ENCODE data around the gene B4GALNT3. TPM values are rescaled to one million over a fixed set of nuclear protein-coding genes. Genes with fewer than 3 reads are reported as not detected.

Gene B4GALNT3
- total and polyA plus RNA-seq, 2 experiments from 2014 or later = 0.11 TPM; not detected in 1

GRCh38 chr12:544142-544541 lies 84.4 kb downstream of the B4GALNT3 start:
- Histone ChIP-seq H3K27ac (no peak overlapping the region), H4K20me1 (ENCODE audit: insufficient read depth) (no peaks in the 10 kb centered on the region), H3K27me3 (replicated peaks; ENCODE audit: insufficient read depth) (peaks cover 12% of the 10 kb centered on the region; the same call in 1 of the 2 replicates), H3K4me3 (no peak overlapping the region), H3K9ac (no peak overlapping the region), H2AFZ (no peak overlapping the region), H3K4me1 (ENCODE audit: insufficient read depth) (peaks cover 7% of the 10 kb centered on the region), H3K36me3 (ENCODE audit: low read depth) (no peaks in the 10 kb centered on the region), H3K79me2 (ENCODE audit: insufficient read depth) (no peaks in the 10 kb centered on the region), H3F3A (ENCODE audit: insufficient read depth) (peaks cover 4% of the 10 kb centered on the region; the same call in 1 of the 2 replicates), H3K9me2 (ENCODE audit: insufficient read depth) (no peaks in the 10 kb centered on the region), H3K4me2 (ENCODE audit: unreplicated experiment) (no peak overlapping the region), H3K9me3 (ENCODE audit: low read depth) (no peaks in the 10 kb centered on the region)
- TF ChIP-seq EZH2phosphoT487 (IDR thresholded peaks at IDR 0.05; ENCODE audit: insufficient read depth, low read depth) = no peak
- no peak for TF ChIP-seq EZH2 (IDR thresholded peaks at IDR 0.05; ENCODE audit: insufficient read depth, poor library complexity, severe bottlenecking)
- DNase-seq = no peak
- in situ Hi-C loops (cut with MboI) = no loop called here
- WGBS, 2 experiments (ENCODE audit: low coverage in 1 of 2, low lambda C conversion rate in 2 of 2, missing lambda C conversion rate in 2 of 2) = 76 to 81% methylated on average over 5 to 6 of the region's 8 CpGs

GRCh38 chr12:544941-545635 lies 85.3 kb downstream of the B4GALNT3 start:
- Histone ChIP-seq H3F3A (ENCODE audit: insufficient read depth) (no peaks in the 10 kb centered on the region), H3K9me2 (ENCODE audit: insufficient read depth) (no peaks in the 10 kb centered on the region), H3K9ac (no peak overlapping the region), H4K20me1 (ENCODE audit: insufficient read depth) (no peaks in the 10 kb centered on the region), H3K4me3 (no peak overlapping the region), H3K27me3 (replicated peaks; ENCODE audit: insufficient read depth) (peaks cover 12% of the 10 kb centered on the region; the same call in 1 of the 2 replicates), H3K79me2 (ENCODE audit: insufficient read depth) (no peaks in the 10 kb centered on the region), H3K27ac (no peak overlapping the region), H3K9me3 (ENCODE audit: low read depth) (no peaks in the 10 kb centered on the region), H2AFZ (no peak overlapping the region), H3K4me2 (ENCODE audit: unreplicated experiment) (no peak overlapping the region), H3K4me1 (ENCODE audit: insufficient read depth) (peaks cover 5% of the 10 kb centered on the region; the same call in 1 of the 2 replicates), H3K36me3 (ENCODE audit: low read depth) (no peaks in the 10 kb centered on the region)
- peak; percentile 36 for DNase-seq
- no peak for TF ChIP-seq EZH2phosphoT487 (IDR thresholded peaks at IDR 0.05; ENCODE audit: insufficient read depth, low read depth)
- TF ChIP-seq EZH2 (IDR thresholded peaks at IDR 0.05; ENCODE audit: insufficient read depth, poor library complexity, severe bottlenecking) = no peak
- 72 to 73% methylated on average over 9 of the region's 9 CpGs for WGBS, 2 experiments (ENCODE audit: low coverage in 1 of 2, low lambda C conversion rate in 2 of 2, missing lambda C conversion rate in 2 of 2)
- in situ Hi-C loops (cut with MboI) = no loop called here

- in situ Hi-C loops (cut with MboI) = no loop called here
- H3K27me3 ChIP-seq (replicated peaks; ENCODE audit: insufficient read depth) = peaks cover 13% of the 10 kb centered on the region; the same call in 1 of the 2 replicates
These were observed 86.1 kb downstream of the B4GALNT3 start for GRCh38 chr12:545835-546234.

GRCh38 chr12:546265-546919 lies 86.7 kb downstream of the B4GALNT3 start:
- no peak overlapping the region for H3K9ac ChIP-seq
- no peaks in the 10 kb centered on the region for H3F3A ChIP-seq (ENCODE audit: insufficient read depth)
- H3K36me3 ChIP-seq (ENCODE audit: low read depth) = no peaks in the 10 kb centered on the region
- no peak overlapping the region for H3K4me3 ChIP-seq
- no peaks in the 10 kb centered on the region for H3K9me3 ChIP-seq (ENCODE audit: low read depth)
- TF ChIP-seq EZH2phosphoT487 (IDR thresholded peaks at IDR 0.05; ENCODE audit: insufficient read depth, low read depth) (no peak), EZH2 (IDR thresholded peaks at IDR 0.05; ENCODE audit: insufficient read depth, poor library complexity, severe bottlenecking) (no peak)
- peak overlapping the region; percentile 22; the same call in 1 of the 2 replicates for H2AFZ ChIP-seq
- H3K79me2 ChIP-seq (ENCODE audit: insufficient read depth) = no peaks in the 10 kb centered on the region
- H3K4me2 ChIP-seq (ENCODE audit: unreplicated experiment) = peak overlapping the region; percentile 65
- in situ Hi-C loops (cut with MboI) = no loop called here
- no peak for DNase-seq
- no peak overlapping the region for H3K27ac ChIP-seq
- 63 to 64% methylated on average over 34 to 41 of the region's 41 CpGs for WGBS, 2 experiments (ENCODE audit: low coverage in 1 of 2, low lambda C conversion rate in 2 of 2, missing lambda C conversion rate in 2 of 2)
- no peaks in the 10 kb centered on the region for H3K9me2 ChIP-seq (ENCODE audit: insufficient read depth)
- H4K20me1 ChIP-seq (ENCODE audit: insufficient read depth) = no peaks in the 10 kb centered on the region
- H3K27me3 ChIP-seq (replicated peaks; ENCODE audit: insufficient read depth) = peaks cover 19% of the 10 kb centered on the region
- peaks cover 5% of the 10 kb centered on the region; the same call in 1 of the 2 replicates for H3K4me1 ChIP-seq (ENCODE audit: insufficient read depth)

More at GRCh38 chr12:545835-546234, 86.1 kb downstream of the B4GALNT3 start:
- Histone ChIP-seq H4K20me1 (ENCODE audit: insufficient read depth) (no peaks in the 10 kb centered on the region), H3K4me3 (no peak overlapping the region), H3K36me3 (ENCODE audit: low read depth) (no peaks in the 10 kb centered on the region), H3K4me1 (ENCODE audit: insufficient read depth) (peaks cover 5% of the 10 kb centered on the region; the same call in 1 of the 2 replicates), H3F3A (ENCODE audit: insufficient read depth) (no peaks in the 10 kb centered on the region), H3K9me2 (ENCODE audit: insufficient read depth) (no peaks in the 10 kb centered on the region), H3K27ac (no peak overlapping the region), H3K79me2 (ENCODE audit: insufficient read depth) (no peaks in the 10 kb centered on the region), H3K4me2 (ENCODE audit: unreplicated experiment) (no peak overlapping the region), H3K9ac (no peak overlapping the region), H3K9me3 (ENCODE audit: low read depth) (no peaks in the 10 kb centered on the region), H2AFZ (no peak overlapping the region)
- no peak for DNase-seq
- TF ChIP-seq EZH2phosphoT487 (IDR thresholded peaks at IDR 0.05; ENCODE audit: insufficient read depth, low read depth) (no peak), EZH2 (IDR thresholded peaks at IDR 0.05; ENCODE audit: insufficient read depth, poor library complexity, severe bottlenecking) (no peak)
- WGBS, 2 experiments (ENCODE audit: low coverage in 1 of 2, low lambda C conversion rate in 2 of 2, missing lambda C conversion rate in 2 of 2) = 77% methylated on average over 6 of the region's 6 CpGs; no CpG with 5 or more reads in 1 of the 2 experiments
